Measurements from ENCODE around the gene HOXD10. TPM values are rescaled to one million over a fixed set of nuclear protein-coding genes. Genes with fewer than 3 reads are reported as not detected.
A peak's percentile ranks its signal among the peaks of the same experiment; 100 is the strongest.

The HOXD10 gene
- total and polyA plus RNA-seq, 9 of the 15 experiments (the other 6 are each of a cell fraction or from before 2014, with no cell fraction given) = not detected

GRCh38 chr2:176096986-176097819 lies 19.4 kb upstream of the HOXD10 start (continued):
- no peak for TF ChIP-seq KLF6 (CRISPR knock-in tag; IDR thresholded peaks at IDR 0.05; ENCODE audit: borderline replicate concordance)
- TF ChIP-seq CREB3L1 (IDR thresholded peaks at IDR 0.05; ENCODE audit: borderline replicate concordance, low read depth) = peak; percentile 18; the same call in 1 of the 2 replicates
- no peak for TF ChIP-seq POLR2AphosphoS2 (IDR thresholded peaks at IDR 0.05; ENCODE audit: low read length)
- no peak for TF ChIP-seq BMI1 (IDR thresholded peaks at IDR 0.05; ENCODE audit: low read length)
- TF ChIP-seq FIP1L1 (IDR thresholded peaks at IDR 0.05; ENCODE audit: low read depth, low read length, poor library complexity, severe bottlenecking) = peak; percentile 31
- TF ChIP-seq ZC3H4 (CRISPR knock-in tag; IDR thresholded peaks at IDR 0.05; ENCODE audit: borderline replicate concordance) = no peak
- TF ChIP-seq NCOA6 (IDR thresholded peaks at IDR 0.05) = no peak
- no peak for TF ChIP-seq ZNF551 (CRISPR knock-in tag; IDR thresholded peaks at IDR 0.05)
- TF ChIP-seq JUN (IDR thresholded peaks at IDR 0.05; ENCODE audit: borderline replicate concordance, low read depth, low read length) = no peak
- TF ChIP-seq JUN (CRISPR knock-in tag; IDR thresholded peaks at IDR 0.05; ENCODE audit: borderline replicate concordance) = no peak
- TF ChIP-seq ETS1 (conservative IDR thresholded peaks at IDR 0.05; ENCODE audit: control insufficient read depth, low read depth, low read length) = no peak
- no peak for TF ChIP-seq HLTF (IDR thresholded peaks at IDR 0.05)
- TF ChIP-seq RBFOX2 (IDR thresholded peaks at IDR 0.05; ENCODE audit: low read depth, low read length) = peak; percentile 48
- TF ChIP-seq ZNF740 (CRISPR knock-in tag; IDR thresholded peaks at IDR 0.05) = no peak
- 0 out of 4 replicates have a peak, but pooled peaks of 1 of the 2 experiments have one; percentile 42 for TF ChIP-seq ZNF740 (tag; IDR thresholded peaks at IDR 0.05)
- no peak for TF ChIP-seq HDAC8 (tag; IDR thresholded peaks at IDR 0.05)
- TF ChIP-seq HEY1 (CRISPR knock-in tag; IDR thresholded peaks at IDR 0.05; ENCODE audit: borderline replicate concordance) = no peak
- 0 out of 2 replicates have a peak, but pooled peaks have one; percentile 17 for TF ChIP-seq SPI1 (IDR thresholded peaks at IDR 0.05; ENCODE audit: borderline replicate concordance, low read depth, low read length)
- TF ChIP-seq PHF8 (IDR thresholded peaks at IDR 0.05; ENCODE audit: borderline replicate concordance, low read length) = 0 out of 2 replicates have a peak, but pooled peaks have one; percentile 6
- TF ChIP-seq ZNF512 (tag; IDR thresholded peaks at IDR 0.05) = peak; percentile 46; the same call in 1 of the 2 replicates
- peak; percentile 28; the same call in 1 of the 2 replicates for TF ChIP-seq RB1 (IDR thresholded peaks at IDR 0.05; ENCODE audit: low read depth)
- no peak for TF ChIP-seq YBX1 (IDR thresholded peaks at IDR 0.05)
